ENCODE measurements around the gene GYS1.

GRCh38 chr19:49004964-49005614 lies 12.0 kb upstream of the GYS1 start:
- TF ChIP-seq EZH2phosphoT487 (IDR thresholded peaks at IDR 0.05; ENCODE audit: low read depth): no peak
- TF ChIP-seq CTCF (IDR thresholded peaks at IDR 0.05; ENCODE audit: low read depth, low read length): no peak
